Uterine smooth muscle cell (primary cell): ENCODE measurements around the gene TBX5. TPM values are rescaled to one million over a fixed set of nuclear protein-coding genes. Genes with fewer than 3 reads are reported as not detected.

ENCODE experiments used
- total RNA-seq: library from RNA; depleted of rRNA; stranded (reverse); fragments of >200 nt; gene quantifications from 2 replicates; pipeline ENCODE4 v1.2.3, GENCODE V29; 2014

The TBX5 gene
- 0.11 and 0.12 TPM in 2 replicates for total RNA-seq

DNA sequence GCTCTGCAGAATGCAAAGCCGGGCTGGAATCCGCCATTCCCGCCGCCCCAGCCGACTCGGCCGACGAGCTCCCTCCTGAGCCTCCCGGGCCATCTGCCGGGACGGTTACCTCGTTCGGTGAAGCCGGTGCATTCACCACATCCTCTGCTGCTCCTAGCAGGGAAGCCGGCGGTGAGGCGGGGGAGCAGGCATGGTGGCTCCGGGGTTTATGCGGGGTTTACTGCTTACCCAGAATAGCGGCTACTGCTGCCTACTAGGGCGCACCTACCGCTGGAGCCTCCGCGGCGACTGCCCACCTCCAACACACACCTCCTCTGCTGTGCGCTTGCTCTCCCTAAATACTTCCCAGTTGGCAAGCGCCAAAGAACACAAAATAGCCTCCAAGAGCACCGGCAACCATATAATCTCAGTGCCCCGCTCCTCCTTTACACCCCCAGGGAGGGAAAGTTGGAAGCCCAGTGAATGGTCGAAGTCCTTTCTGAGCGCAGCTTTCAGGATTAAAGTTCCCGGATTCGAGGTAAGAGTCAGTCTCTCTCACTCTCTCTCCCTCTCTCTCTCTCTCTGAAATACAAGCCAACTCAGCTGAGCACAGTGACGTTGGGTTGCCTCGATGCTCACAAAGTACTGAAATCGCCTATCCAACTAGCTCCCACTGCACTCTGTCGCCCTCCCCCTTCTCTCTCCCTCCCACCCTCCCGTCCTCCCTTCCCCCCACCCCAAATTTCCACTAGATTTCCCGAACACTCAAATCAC, at the start of gene TBX5:
Gene TBX5, minus strand, starts transcription at position 626 of the 753 bp plus-strand sequence. CDS start 2,246 bp downstream, outside the sequence.

